Measurements from ENCODE around the gene FCHSD1.
A peak's percentile ranks its signal among the peaks of the same experiment; 100 is the strongest.

FCHSD1 gene

DNA sequence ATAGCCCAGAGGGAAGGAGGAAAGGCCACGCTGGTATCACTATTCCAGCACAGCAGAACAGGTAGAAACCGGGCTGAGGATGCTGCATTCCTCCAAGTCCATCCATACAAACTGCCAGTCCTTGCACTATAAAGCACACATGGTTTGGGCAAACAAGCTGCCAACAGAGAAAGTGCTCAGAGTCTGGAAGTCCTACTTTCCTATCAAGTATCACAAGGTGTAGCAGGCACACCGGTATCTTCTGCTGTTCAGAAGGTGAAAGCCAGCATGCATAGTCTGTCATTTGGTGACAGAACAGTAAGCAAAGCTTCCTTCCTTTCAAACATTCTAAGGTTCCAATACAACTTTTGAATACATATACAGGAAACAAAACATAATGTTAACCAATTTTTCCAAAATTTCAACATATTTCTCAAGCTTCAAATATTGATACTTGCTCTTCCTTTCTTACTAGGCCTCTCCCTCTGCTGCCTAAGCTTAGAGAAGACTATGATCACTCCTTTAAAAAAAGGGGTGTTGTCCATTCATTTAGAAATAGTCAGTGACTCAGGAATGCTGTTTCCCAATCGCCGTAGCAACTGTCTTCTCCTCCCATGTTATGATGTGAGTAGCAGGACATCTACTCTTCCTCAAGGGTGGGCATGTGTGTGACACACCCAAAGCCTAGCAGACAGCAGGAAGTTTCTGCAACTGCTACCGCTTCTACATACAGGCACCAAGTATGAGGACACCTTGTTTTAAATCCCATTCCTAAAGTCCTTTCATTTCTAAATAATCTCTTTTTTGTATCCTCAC, 47.1 kb downstream of the FCHSD1 start:
- peaks cover 32% of the 10 kb centered on the region for H3K36me3 Mint-ChIP-seq (ENCODE audit: low read depth)
- peak overlapping the region; percentile 90 for H3K27ac Mint-ChIP-seq
- peaks cover 98% of the 10 kb centered on the region for H3K4me1 Mint-ChIP-seq (ENCODE audit: low read depth)
- H3K4me3 Mint-ChIP-seq: peak overlapping the region; percentile 74
- H3K9me3 Mint-ChIP-seq: no peaks in the 10 kb centered on the region
- H3K27me3 Mint-ChIP-seq: no peaks in the 10 kb centered on the region

DNA sequence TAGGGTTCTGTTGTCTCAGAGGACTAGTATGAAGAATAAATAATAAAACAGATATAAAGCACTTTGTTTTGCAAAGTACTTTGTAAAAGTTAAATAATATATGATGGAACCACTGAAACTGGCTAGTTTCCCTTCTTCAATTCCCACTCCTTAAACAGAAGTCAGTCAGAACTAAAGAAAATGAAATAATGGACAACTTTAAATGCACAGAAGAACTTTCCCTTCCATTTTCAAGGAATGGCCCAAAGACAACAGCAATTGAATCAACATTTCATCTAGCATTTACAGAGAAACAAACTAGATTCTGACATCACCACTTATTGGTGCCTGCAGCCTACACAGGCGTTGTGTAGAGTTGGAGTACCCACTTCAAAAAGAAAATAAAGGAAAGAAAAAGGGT, 48.6 kb downstream of the FCHSD1 start:
- Mint-ChIP-seq H3K36me3 (ENCODE audit: low read depth) (peaks cover 26% of the 10 kb centered on the region), H3K27me3 (no peaks in the 10 kb centered on the region), H3K4me1 (ENCODE audit: low read depth) (peaks cover 98% of the 10 kb centered on the region), H3K9me3 (no peaks in the 10 kb centered on the region), H3K4me3 (no peak overlapping the region), H3K27ac (peak overlapping the region; percentile 76)

DNA sequence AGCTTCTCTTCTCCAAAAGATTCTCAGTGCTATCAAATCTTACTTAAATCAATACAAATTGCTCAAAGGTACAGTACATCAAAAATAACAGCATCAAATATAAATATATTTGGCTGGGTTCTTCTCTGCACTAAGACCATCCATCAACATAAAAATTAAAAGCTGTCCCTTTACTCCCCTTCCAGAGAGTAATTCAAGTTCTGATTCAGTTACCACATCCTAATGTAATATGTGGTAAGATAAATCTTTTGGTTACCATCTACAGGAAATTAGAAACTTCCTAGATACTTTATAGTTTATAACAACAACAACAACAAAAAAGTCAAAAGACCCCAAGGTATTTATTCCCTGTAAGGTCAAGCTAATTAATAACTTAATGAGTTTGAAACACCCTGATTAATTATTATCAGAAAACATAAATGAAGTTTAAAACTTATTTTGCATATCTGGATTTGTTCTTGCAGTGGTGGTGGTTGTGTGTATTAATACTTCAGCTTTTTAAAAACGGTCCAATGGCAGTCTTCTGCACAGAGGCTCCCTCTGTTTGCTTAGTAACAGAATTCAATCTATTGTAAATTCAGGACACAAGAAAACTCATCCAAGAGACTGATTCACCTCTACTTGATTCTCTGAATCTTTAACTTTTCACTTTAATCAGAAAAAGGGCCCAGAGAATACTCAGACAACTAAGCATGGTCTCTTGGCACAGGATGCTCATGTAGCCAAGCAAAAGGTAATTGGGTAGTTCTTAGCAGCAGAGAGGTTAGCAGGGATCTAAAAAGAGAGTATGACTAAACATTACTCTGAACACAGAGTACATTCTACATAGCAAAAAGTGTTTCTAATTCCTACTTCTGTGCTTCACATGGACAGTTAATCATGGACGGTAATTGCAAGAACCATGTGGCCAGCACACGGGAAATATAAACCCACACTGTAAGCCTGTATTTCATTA, 52.5 kb downstream of the FCHSD1 start:
- no peak overlapping the region for H3K4me3 Mint-ChIP-seq

DNA sequence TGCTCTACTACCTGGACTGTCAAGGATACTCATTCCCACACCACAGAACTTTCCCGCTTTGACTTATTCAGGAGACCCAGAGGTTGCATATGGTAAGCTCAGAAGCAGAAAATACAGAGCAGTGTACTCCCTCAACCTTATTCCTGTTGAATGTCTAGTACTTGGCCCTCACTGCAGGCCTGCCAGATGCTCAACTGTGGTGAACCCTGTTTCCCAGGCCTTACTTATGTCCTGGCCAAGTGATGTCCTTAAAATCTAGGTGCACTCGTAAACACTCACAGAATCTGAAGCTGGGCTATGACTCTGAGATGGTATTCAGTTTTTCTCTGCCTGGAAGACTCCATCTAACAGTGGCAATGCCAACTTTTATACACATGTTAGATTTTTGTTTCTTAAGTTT, 53.4 kb downstream of the FCHSD1 start:
- Mint-ChIP-seq H3K9me3 (no peaks in the 10 kb centered on the region), H3K27ac (no peak overlapping the region), H3K36me3 (ENCODE audit: low read depth) (peaks cover 20% of the 10 kb centered on the region), H3K4me3 (no peak overlapping the region), H3K4me1 (ENCODE audit: low read depth) (peaks cover 70% of the 10 kb centered on the region), H3K27me3 (no peaks in the 10 kb centered on the region)

More for the DNA sequence above, 52.5 kb downstream of the FCHSD1 start:
- peaks cover 20% of the 10 kb centered on the region for H3K36me3 Mint-ChIP-seq (ENCODE audit: low read depth)
- H3K27ac Mint-ChIP-seq: peak overlapping the region; percentile 75
- no peaks in the 10 kb centered on the region for H3K9me3 Mint-ChIP-seq
- peaks cover 75% of the 10 kb centered on the region for H3K4me1 Mint-ChIP-seq (ENCODE audit: low read depth)
- H3K27me3 Mint-ChIP-seq: no peaks in the 10 kb centered on the region

DNA sequence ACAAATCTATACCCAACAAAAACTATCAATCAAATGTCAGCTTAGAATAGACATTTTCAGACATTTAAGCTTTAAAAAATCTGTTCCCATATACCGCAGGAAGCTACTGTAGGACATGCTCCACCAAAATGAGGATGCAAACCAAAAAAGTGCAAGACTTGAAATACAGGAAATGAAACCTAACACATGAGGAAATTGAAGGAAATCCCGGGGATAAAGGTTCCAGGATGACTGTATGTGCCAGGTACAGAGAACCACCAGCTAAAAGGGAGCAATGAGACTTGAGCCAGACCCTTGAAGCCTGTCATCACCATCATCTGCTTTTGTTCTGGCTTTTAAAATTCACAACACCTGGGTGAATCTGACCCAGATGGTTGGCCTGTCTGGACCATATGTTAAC, 53.8 kb downstream of the FCHSD1 start:
- Mint-ChIP-seq H3K36me3 (ENCODE audit: low read depth) (peaks cover 24% of the 10 kb centered on the region), H3K9me3 (no peaks in the 10 kb centered on the region), H3K4me1 (ENCODE audit: low read depth) (peaks cover 70% of the 10 kb centered on the region), H3K4me3 (no peak overlapping the region), H3K27ac (peak overlapping the region; percentile 39), H3K27me3 (no peaks in the 10 kb centered on the region)

DNA sequence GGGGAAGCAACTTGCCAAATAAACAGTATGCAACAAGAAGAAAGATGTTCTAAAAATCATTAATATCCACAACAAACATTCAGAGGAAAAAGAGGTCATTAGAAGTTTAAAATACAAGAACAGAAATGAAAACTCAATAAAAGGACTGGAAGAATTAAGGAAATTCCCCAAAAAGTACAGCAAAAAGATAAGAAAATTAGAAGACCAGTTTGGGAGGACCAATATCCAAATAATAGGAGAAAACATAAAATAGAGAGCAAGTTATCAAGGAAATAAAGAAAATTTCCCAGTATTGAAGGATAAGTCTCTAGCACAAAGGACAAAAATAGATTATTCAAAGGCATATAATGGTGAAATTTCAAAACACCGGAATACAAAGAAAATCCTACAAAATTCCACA, 54.4 kb downstream of the FCHSD1 start:
- Mint-ChIP-seq H3K36me3 (ENCODE audit: low read depth) (peaks cover 29% of the 10 kb centered on the region), H3K27ac (peak overlapping the region; percentile 39), H3K9me3 (no peaks in the 10 kb centered on the region), H3K4me3 (no peak overlapping the region), H3K27me3 (no peaks in the 10 kb centered on the region), H3K4me1 (ENCODE audit: low read depth) (peaks cover 71% of the 10 kb centered on the region)

DNA sequence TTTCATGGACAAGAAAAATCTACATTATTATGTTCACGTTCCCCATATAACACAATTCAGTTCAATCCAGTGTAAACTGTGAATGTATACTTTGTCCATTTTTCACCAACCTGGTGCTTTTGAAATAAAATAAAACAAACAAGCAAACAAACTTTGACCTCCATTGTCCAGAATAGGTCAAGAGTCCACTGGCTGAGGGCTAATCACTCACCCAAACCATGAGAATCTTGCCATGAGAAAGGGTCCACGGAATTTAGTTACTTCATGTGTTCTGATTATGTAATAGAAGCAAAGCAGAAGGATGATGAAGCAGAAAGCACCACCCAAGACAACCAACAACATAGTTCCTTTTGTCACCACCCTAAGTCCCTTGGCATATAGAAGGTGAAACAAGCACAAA, 61.1 kb downstream of the FCHSD1 start:
- no peaks in the 10 kb centered on the region for H3K9me3 Mint-ChIP-seq
- peaks cover 52% of the 10 kb centered on the region for H3K36me3 Mint-ChIP-seq (ENCODE audit: low read depth)
- no peak overlapping the region for H3K4me3 Mint-ChIP-seq
- peaks cover 29% of the 10 kb centered on the region for H3K4me1 Mint-ChIP-seq (ENCODE audit: low read depth)
- H3K27me3 Mint-ChIP-seq: no peaks in the 10 kb centered on the region
- no peak overlapping the region for H3K27ac Mint-ChIP-seq
